ENCODE data around the gene MFNG. TPM values are rescaled to one million over a fixed set of nuclear protein-coding genes. Genes with fewer than 3 reads are reported as not detected.

MFNG gene
- total RNA-seq, 2 donors from 2014 or later = 3.0 to 7.3 TPM

GRCh38 chr22:37509059-37509860, 23.1 kb upstream of the MFNG start:
- 60 to 73% methylated on average over 1 to 9 of the region's 10 CpGs for WGBS, 2 donors
- H3K36me3 ChIP-seq (replicated peaks in 1 of 2; ENCODE audit: insufficient read depth in 1 of 2, low read depth in 2 of 2) = peaks cover 0 to 4% of the 10 kb centered on the region in 2 donors
- no peak for DNase-seq
- H3K9me3 ChIP-seq = no peaks in the 10 kb centered on the region
- H3K4me1 ChIP-seq = peaks cover 56% of the 10 kb centered on the region
- no peak for ATAC-seq
- intact Hi-C loops (cut with DNase I) = no loop called here
- H3K27me3 ChIP-seq = no peaks in the 10 kb centered on the region
- TF ChIP-seq CTCF (IDR thresholded peaks at IDR 0.05) = no peak
- peak overlapping the region in 3 of 4 donors; percentile 60 to 84 (median 67) for H3K27ac ChIP-seq
- H3K4me3 ChIP-seq = no peak overlapping the region

GRCh38 chr22:37508431-37508992, 22.3 kb upstream of the MFNG start:
- no peaks in the 10 kb centered on the region for H3K27me3 ChIP-seq
- H3K9me3 ChIP-seq = no peaks in the 10 kb centered on the region
- peaks cover 60% of the 10 kb centered on the region for H3K4me1 ChIP-seq
- 72 to 87% methylated on average over 9 to 20 of the region's 22 CpGs for WGBS, 2 donors
- DNase-seq = no peak
- intact Hi-C loops (cut with DNase I) = no loop called here
- peak overlapping the region in 3 of 4 donors; percentile 60 to 84 (median 67) for H3K27ac ChIP-seq
- TF ChIP-seq CTCF (IDR thresholded peaks at IDR 0.05) (no peak), POLR2A (IDR thresholded peaks at IDR 0.05) (no peak)
- ATAC-seq = no peak
- H3K4me3 ChIP-seq = no peak overlapping the region
- H3K36me3 ChIP-seq (replicated peaks in 1 of 2; ENCODE audit: insufficient read depth in 1 of 2, low read depth in 2 of 2) = peaks cover 0 to 4% of the 10 kb centered on the region in 2 donors

- 90 to 97% methylated on average over 7 to 10 of the region's 10 CpGs for WGBS, 2 donors
- Histone ChIP-seq H3K27ac (peak overlapping the region in 2 of 4 donors; percentile 4 to 60), H3K36me3 (replicated peaks in 1 of 2; ENCODE audit: insufficient read depth in 1 of 2, low read depth in 2 of 2) (peaks cover 0 to 4% of the 10 kb centered on the region in 2 donors), H3K4me3 (no peak overlapping the region), H3K27me3 (no peaks in the 10 kb centered on the region), H3K9me3 (no peaks in the 10 kb centered on the region), H3K4me1 (peaks cover 60% of the 10 kb centered on the region)
- TF ChIP-seq CTCF (IDR thresholded peaks at IDR 0.05) (no peak), POLR2A (IDR thresholded peaks at IDR 0.05) (no peak)
- no peak for DNase-seq
- ATAC-seq = no peak
- intact Hi-C loops (cut with DNase I) = no loop called here
Measured at GRCh38 chr22:37507731-37508130, 21.5 kb upstream of the MFNG start.

- DNase-seq (no peak), ATAC-seq (no peak)
- H3K36me3 ChIP-seq (replicated peaks in 1 of 2; ENCODE audit: insufficient read depth in 1 of 2, low read depth in 2 of 2) = peaks cover 0 to 4% of the 10 kb centered on the region in 2 donors
- no peak overlapping the region for H3K4me3 ChIP-seq
- no peaks in the 10 kb centered on the region for H3K9me3 ChIP-seq
- TF ChIP-seq POLR2A (IDR thresholded peaks at IDR 0.05) (no peak), CTCF (IDR thresholded peaks at IDR 0.05) (no peak)
- peak overlapping the region in 1 of 4 donors; percentile 93 for H3K27ac ChIP-seq
- no peaks in the 10 kb centered on the region for H3K27me3 ChIP-seq
- 93 to 98% methylated on average over 11 to 14 of the region's 14 CpGs for WGBS, 2 donors
- intact Hi-C loops (cut with DNase I) = no loop called here
- peaks cover 69% of the 10 kb centered on the region for H3K4me1 ChIP-seq
Measured at GRCh38 chr22:37505989-37506388, 19.8 kb upstream of the MFNG start.
